HG03575 (cell line): ENCODE measurements around the gene CLEC4F.
"Not testable (repeated sequence)": the region's sequence is repeated elsewhere in the genome, so short reads cannot be mapped to it uniquely, and the experiment has no call there.

Source experiments
- ATAC-seq: cut with Tn5 transposase; IDR thresholded peaks from one replicate; pipeline ENCODE4 v1.9.1; 2021; ENCODE audit not compliant: unreplicated experiment, insufficient number of reproducible peaks, low FRiP score; ENCODE audit errors: extremely low read depth

CLEC4F gene

DNA sequence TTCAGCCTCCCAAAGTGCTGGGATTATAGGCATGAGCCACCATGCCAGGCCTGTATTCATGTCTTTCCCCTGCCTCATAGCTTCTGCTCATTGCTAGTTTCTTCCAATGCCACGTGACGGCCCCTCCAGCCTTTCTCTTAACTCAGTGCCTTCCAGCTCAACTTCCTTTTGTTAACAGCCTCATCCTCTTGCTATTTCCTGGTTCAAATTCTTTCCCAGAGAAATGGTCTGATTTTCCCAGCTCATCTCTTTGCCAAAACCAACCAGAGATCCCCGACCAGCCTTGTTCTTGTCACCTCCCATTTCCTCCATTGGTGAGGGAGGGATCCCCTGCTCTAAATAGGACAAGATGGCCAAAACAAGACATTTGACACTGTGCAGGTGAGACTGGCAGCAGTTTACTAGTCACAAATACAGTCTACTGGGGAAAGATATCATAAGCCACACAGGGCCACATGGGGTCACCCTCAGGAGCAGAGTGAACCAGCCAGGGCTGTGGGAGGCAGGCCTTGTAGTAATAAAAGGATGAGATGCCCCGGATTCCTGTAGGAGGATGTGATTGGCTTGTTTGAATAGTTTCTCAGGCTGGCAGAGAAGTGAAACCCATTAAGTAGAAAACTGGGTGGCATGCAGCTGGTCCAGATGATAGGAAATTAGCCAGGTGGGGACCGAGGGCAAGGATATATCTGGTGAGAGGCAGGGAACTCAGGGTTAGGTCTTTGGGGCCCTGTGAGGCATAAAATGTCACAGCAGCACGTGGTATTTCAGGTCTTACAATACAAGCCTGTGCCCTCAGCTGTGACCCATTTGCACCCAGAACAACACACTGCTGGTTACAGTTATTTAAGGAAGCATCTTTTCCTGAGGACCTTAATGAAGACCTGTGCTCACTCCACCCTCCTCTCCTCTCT, 8.8 kb upstream of the CLEC4F start:
- ATAC-seq = no peak

DNA sequence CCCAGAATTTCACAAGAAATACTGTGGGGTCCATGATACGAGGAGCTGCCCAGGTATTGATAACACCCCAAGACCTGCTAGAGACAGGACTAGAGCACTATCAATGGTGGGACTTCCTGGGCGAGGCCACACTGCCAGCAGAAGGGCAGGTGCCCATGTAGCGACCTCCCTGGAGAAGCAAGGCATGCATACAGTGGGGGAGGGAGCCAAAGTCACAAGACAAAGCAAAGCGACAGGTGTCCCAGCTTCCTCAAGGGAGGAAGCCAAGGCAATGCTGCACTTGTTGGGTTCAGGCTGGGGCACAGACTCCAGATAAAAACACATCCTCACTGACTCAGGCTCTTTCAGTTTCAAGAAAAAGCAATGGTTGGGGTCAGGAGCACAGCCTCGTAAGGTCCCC, 7.7 kb upstream of the CLEC4F start:
- ATAC-seq = no peak

DNA sequence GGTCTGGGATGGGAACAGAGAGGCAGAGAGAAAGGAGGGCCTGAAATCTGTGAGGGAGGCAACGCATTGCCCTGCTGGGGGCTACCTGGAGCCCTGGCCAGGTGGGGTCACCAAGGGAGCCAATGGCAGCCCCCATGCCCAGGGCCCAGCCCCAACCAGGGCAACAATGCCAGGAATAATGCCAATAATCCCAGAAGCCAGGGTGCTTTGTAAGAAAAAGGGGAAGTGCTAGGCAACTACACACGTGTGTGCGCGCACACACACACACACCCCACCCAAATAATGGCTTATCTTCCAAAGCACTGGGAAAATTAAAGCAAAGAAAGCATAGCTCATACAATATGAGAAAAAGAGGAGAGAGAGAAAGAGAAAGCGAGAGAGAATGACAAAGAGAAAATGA, 7.0 kb upstream of the CLEC4F start:
- no peak for ATAC-seq

DNA sequence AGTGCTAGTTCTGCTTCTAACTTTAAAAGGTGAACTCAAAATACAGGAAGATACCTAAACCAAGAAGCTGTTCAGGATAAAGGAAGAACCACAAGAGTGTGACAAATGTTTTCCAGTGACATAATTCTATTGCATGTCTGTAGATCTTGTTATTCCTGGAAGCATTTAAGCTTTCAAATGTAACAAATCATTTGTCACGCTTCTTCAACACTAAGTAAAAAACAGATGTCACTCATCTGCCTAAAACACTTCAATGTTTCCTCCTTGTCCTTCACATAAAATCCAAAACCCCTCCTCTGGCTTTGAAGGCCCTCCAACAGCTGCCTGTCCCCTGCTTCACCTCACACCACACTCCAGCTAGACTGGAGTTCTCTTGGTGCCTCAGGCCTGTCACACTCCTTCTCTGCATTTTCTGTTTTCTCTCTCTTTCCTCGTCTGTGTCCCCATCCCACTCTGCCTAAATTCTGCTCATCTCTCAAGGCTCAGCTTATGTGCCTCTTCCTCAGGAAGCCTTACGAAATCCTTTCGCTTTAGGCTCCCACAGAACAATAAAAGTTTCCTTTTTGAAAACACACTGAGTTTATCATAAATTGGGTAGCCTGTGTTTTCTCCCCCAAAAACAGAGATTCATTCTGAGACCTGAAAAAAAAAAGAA, 6.4 kb upstream of the CLEC4F start:
- no peak for ATAC-seq

DNA sequence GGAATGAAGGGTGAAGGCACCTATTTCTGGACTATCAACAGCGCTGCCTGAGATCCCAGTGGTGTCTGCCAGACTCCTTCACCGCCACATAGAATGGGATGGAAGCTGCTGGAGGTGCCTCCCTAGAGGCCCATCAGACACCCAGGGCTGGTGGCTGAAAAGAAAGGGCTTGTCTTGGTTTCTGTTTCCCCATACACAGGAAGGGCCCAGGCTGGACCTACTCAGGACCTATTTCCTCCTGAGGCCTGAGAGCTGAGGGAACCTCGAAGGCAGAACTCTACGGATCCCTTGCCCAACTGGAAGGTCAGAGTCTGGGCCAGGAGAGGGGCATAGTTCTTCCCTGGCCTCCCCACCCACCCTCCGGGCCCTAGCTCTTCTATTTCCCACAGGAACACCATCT, 2.9 kb upstream of the CLEC4F start:
- ATAC-seq = no peak

DNA sequence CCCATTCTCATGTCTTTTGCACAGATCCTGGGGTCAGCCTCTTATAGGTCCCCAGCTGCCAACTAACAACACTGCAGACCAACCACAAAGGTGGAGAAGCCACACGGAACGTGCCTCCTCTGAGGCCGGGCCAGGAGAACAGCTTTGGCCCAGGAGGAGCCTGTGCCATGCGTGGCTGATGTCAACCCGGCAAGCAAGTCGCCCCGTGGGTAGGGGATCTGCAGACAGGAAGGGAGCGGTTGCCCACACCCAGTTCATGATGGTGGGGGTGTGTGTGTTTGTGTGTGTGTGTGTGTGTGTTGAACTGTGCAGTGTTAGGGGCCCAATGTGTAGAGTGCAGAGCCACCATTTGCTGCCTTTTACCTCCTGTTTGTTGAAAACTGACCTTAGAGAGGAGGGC, 2.4 kb upstream of the CLEC4F start:
- ATAC-seq = no peak

DNA sequence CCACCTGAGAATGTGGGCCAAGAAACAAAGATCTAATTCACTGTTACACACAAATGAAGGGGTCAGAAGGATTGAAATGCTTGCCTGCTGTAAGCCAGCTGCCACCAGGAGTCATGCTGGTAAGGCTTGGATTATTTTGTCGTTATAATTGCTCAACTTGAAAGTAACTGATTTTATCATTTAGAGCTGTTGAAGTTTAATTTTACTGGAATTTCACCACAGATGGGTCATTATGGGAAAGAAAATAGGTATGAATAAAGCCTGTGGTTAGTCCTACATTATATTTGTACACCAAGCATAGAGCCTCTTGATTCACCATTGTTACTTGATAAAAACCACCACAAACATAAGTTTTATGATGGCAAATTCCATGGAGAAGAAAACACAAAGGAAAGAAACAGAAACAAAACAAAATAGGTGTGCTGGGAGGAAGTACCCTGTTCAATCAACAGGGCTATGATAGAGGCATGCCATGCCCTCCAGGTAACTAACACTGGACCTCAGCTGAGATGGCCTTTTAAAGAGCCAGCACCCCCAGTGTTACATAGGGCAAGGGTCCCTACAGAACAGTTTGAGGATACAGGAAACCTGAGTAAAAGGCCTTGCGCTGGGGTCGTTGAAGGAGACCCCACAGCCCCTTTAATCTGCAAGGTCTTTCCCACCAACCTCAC, 3.0 kb downstream of the CLEC4F start:
- no peak for ATAC-seq

DNA sequence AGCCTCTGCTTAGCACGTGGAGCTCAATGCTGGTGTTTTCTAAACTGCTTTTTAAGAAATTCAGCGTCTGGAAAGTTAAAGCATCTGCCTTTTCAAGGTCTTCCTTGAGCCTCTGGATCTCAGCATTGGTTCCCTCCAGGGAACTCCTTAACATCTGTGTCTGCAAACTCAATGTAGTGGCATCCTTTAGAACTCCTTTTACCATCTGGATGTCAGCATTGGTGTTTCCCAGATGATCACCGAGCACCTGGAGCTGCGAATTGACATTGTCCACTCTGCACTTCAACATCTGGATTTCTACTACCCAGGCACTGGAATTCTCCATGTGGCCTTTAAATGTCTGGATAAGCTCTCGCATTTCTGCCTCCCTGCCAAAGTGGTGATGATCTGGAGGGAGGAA, 3.7 kb downstream of the CLEC4F start:
- no peak for ATAC-seq

DNA sequence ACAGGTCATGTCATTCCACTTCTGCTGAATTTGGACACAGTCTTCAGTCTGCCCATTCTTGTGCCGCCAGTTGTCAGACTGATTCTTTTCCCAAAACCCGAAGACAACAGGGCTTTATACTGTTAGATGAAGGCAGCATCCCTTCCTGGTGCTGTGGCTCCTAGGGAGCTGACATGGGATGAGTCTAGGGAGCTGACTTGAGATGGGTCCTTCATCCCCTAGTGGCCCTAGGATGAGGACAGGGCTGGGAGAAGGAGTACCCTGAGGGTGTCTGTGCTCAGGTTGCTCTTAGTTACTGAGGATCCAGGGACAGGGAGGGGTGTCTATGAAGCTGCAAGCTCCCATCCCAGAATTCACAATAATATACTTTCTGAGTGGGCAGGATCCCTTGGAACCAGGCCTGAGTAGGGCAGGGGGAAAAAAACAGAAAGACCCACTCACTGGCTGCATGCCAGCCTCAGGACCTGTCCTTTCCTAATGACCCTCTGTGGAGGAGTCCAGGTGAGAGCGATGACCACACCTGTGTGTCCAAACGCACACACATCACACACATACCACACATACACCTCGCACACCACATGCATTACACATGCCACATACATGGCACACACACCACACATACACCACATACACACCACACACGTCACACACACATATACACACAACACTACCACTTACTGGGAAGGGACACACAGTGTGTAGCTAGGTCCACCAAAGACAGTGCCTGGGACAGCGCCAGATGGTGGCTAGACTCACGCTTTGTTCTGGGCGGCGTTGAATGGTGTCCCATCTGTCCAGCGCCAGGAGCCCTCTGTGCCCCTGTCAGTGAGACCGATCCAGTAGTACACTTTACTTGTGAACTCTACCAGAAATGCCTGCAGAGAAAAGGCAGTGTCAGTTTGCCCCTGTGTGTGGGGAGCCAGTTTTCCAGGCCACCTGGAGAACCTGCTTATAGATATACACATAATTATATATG, 11.1 kb downstream of the CLEC4F start:
- ATAC-seq = no peak

DNA sequence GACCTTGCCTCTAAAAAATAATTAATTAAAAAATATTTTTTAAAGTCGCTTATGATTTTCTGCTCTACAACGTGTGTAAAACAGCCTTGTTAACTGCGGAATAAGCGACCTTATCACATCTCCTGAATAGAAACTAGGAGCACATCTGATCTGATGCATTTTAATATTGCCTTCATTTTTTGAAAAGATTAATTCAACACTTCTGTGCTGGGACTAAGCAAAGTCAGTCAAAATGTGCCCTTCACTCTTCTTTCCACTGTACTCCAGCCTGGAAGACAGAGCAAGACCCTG, 12.6 kb downstream of the CLEC4F start:
- no peak for ATAC-seq

DNA sequence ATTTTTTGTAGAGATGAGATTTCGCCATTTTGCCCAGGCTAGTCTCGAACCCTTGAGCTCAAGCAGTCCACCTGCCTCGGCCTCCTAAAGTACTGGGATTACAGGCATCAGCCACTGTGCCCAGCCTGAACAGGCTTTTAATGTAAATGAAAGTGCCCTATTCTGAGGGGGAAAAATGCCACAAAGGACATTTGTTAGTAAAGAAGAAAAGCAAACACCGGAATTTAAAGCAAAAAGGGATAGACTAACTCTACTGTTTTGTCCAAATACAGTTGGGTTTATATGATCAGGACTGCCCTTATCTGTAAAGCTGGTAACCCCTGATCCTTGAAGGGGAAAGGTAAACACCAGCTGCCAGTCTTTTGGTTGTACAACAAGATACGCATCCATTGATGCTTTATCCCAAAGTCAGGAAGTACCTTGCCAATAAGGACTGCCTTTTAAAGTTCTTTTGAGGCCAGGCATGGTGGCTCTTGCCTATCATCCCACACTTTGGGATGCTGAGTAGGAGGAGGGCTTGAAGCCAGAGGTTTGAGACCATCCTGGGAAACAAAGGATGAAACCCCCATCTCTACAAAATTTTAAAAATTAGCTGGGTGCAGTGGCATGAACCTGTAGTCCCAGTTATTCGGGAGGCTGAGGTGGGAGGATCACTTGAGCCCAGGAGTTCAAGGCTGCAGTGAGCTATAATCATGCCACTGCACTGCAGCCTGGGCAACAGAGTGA, 13.1 kb downstream of the CLEC4F start:
- ATAC-seq = no peak

DNA sequence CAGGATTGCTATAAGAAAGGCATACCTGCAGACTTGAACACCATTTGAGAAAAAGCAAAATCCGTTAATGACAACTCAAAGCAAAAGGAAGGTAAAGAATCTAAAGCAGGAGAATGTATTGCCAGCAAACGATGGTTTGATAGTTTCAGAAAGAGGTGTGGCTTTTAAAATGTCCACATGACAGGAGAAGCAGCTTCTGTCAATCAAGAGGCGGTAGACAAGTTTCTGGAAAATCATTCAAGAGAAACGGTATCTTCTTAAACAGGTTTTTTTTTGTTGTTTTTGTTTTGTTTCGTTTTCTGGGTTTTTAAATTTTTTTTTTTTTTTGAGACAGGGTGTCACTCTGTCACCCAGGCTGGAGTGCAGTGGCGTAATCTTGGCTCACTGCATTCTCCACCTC, 13.8 kb downstream of the CLEC4F start:
- no peak for ATAC-seq

DNA sequence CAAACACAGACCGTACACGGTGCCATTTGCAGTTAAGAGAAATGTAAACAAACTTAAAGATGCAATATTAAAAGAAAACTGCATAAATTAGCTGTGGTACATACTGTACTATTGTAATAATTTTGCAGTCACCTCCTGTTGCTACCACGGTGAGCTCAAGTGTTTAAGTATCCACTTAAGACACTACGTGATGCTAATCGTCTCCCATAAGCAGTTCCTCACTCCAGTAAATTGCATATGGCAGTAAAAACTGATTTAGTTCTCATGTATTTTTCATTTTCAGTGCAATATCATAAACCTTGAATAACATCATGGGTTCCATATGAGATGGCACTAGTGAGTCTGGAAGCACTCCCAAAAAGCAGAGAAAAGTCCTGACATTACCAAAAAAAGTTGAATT, 14.4 kb downstream of the CLEC4F start:
- no peak for ATAC-seq

DNA sequence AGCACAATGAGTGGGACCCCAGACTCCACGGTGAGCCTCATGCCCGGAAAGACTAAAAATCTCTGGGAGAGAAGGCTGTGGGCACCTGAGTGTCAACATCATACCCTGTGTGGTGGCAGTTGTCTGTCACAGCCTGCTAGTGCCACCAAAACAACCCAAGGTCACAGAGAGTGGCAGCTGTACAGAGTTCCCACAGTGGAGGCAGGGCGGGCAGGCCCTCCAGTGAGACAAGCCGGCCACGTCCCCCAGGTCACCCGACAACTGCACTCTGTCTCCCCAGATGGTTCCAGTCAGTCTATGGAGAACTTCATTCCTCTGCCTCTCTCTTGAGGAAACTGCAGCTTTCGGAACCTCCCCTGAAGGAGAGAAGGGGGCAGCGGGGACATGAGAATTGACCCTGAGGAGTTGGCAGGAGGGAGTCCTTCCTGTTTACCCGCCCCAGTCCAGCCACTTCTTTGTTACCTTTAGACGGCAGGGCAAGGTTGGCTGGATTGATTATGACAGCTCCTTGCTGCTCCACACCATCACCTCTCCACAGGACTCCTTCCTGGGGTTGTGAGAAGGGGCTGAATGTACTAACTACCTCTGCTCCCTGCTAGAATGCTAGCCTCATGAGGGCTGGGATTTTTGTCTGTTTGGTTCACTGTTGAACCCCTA, 18.7 kb downstream of the CLEC4F start:
- ATAC-seq = no peak

DNA sequence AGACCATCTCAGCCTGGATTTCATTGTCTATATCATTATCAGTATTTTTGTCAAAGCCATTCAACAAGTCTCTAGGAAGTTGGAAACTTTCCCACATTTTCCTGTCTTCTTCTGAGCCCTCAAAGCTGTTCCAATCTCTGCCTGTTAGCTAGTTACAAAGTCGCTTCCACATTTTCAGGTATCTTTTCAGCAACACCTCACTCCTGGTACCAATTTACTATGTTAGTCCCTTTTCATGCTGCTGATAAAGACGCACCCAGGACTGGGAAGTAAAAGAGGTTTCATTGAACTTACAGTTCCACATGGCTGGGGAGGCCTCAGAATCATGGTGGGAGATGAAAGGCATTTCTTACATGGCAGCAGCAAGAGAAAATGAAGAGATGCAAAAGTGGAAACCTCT, 20.7 kb downstream of the CLEC4F start:
- ATAC-seq = no peak

DNA sequence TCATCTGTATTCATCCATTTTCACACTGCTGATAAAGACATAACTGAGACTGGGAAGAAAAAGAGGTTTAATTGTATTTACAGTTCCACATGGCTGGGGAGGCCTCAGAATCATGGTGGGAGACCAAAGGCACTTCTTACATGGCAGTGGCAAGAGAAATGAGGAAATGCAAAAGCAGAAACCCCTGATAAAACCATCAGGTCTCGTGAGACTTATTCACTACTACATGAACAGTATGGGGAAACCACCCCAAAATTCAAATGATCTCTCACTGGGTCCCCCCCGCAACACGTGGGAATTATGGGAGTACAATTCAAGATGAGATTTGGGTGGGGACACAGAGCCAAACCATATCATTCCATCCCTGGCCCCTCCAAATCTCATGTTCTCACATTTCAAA, 22.4 kb downstream of the CLEC4F start:
- ATAC-seq = not testable (repeated sequence)

DNA sequence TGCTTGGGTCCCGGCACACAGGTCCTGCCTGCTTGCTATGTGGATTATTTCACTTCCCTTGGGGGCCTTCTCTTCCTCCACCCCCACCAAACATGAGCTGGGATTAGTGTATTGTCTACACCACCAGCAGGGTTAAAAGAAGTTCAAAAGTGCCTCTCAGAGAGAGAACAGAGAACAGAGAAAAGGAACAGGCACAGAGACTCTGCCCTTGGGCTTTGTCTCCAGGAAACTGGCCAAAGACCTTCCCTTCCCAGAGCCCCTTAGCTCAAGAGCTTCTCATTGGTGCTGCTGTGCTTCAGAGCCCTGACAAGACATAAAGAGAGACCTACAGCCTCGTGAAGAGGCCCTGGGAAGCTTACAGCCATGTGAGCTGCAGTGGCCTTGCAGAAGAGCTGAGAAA, 22.9 kb downstream of the CLEC4F start:
- no peak for ATAC-seq

DNA sequence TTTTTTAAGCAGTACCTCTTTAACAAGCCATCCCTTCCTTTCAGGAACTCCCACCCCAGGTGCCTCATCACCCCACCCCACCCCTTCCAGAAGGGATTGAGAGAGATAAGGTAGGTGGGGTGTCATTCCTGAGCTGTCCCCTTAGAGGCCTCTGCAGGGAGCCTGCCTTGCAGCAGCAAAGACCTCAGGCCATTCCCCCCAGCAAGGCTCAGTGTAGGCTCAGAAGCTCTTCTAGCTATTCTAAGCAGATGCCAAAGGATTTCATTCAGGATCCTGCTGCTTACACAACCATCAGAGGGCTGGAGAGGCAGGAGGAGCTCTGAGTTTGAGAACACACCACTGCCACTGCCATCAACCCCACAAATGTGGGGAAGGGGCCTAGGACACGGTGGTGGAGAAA, 24.1 kb downstream of the CLEC4F start:
- no peak for ATAC-seq
